ENCODE measurements around the gene CLCN2.

DNA sequence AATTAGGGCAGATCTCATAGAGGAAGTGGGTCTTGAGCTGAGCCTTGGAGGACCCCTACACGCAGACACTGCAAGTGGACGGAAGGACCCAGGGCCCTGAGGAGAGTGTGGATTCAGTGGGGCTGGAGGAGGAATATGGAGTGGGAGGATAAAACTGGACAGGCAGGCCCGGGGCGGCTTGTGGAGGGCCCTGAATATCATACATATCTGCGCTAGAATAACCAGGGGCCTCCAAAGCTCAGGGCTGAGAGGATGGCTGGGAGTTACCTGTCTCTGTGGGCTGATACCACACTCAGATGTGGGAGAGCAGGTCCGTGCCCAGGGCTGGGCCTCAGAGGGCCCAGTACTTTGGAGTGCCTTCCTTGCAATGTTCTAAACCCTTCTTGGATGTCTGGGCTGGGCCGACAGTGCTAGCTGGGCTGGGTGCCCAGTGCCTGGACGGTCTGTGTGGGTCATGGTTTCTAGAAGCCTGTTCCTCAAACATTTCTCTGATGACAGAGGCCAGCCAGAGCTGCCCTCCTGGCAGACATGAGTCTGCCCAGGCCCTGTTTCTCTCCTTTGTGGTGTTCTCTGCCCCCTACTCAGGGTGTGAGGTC is 48.0 kb upstream of the CLCN2 start:
- TF ChIP-seq, protein P1, sequence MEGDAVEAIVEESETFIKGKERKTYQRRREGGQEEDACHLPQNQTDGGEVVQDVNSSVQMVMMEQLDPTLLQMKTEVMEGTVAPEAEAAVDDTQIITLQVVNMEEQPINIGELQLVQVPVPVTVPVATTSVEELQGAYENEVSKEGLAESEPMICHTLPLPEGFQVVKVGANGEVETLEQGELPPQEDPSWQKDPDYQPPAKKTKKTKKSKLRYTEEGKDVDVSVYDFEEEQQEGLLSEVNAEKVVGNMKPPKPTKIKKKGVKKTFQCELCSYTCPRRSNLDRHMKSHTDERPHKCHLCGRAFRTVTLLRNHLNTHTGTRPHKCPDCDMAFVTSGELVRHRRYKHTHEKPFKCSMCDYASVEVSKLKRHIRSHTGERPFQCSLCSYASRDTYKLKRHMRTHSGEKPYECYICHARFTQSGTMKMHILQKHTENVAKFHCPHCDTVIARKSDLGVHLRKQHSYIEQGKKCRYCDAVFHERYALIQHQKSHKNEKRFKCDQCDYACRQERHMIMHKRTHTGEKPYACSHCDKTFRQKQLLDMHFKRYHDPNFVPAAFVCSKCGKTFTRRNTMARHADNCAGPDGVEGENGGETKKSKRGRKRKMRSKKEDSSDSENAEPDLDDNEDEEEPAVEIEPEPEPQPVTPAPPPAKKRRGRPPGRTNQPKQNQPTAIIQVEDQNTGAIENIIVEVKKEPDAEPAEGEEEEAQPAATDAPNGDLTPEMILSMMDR (IDR thresholded peaks at IDR 0.05) = no peak
- no peak for TF ChIP-seq POLR2A (IDR thresholded peaks at IDR 0.05)

Measured in vagina (tissue), 2 donors.